K562 (cell line): ENCODE measurements around the gene CASP6. TPM values are rescaled to one million over a fixed set of nuclear protein-coding genes. Genes with fewer than 3 reads are reported as not detected.

Experiments used
- ASH1L ChIP-seq: fragments of 450-650 bp; IDR thresholded peaks from 2 replicates; pipeline ENCODE4 v1.6.1; 2018; ENCODE audit warnings: borderline replicate concordance, mild to moderate bottlenecking, low read depth; ENCODE audit not compliant: partially characterized antibody
- ATF2 ChIP-seq: sonication (generic); formaldehyde crosslinking; IDR thresholded peaks from 2 replicates; pipeline ENCODE4 v1.8.1; 2022; ENCODE audit warnings: missing genetic modification reagents
- CREBBP ChIP-seq: IDR thresholded peaks from one replicate; pipeline ENCODE4 v1.6.1; 2012; ENCODE audit warnings: low read depth, mild to moderate bottlenecking, control low read depth, inconsistent platforms, low read length
- DPF2 ChIP-seq: fragments of 450-650 bp; IDR thresholded peaks from 2 replicates; pipeline ENCODE4 v1.6.1; 2016
- GATAD2B ChIP-seq: fragments of 450-650 bp; IDR thresholded peaks from 2 replicates; pipeline ENCODE4 v1.6.1; 2017; ENCODE audit warnings: mild to moderate bottlenecking, borderline replicate concordance
- KHSRP ChIP-seq: fragments of 450-650 bp; IDR thresholded peaks from 2 replicates; pipeline ENCODE4 v1.6.1; 2017
- LARP7 ChIP-seq: fragments of 450-650 bp; IDR thresholded peaks from 2 replicates; pipeline ENCODE4 v1.6.1; 2016
- PHB2 ChIP-seq: fragments of 450-650 bp; IDR thresholded peaks from 2 replicates; pipeline ENCODE4 v1.6.1; 2017; ENCODE audit warnings: low read depth
- PTRF ChIP-seq: fragments of 450-650 bp; IDR thresholded peaks from 2 replicates; pipeline ENCODE4 v1.6.1; 2016; ENCODE audit warnings: mild to moderate bottlenecking, missing genetic modification characterization, missing compliant biosample characterization
- RBM22 ChIP-seq: fragments of 200-400 bp; formaldehyde crosslinking; IDR thresholded peaks from 2 replicates; pipeline ENCODE4 v1.6.1; 2018; ENCODE audit warnings: low read length, low read depth; ENCODE audit not compliant: poor library complexity, severe bottlenecking
- RERE ChIP-seq: sonication (generic); formaldehyde crosslinking; IDR thresholded peaks from 2 replicates; pipeline ENCODE4 v1.8.0; 2023; ENCODE audit warnings: missing genetic modification reagents, mild to moderate bottlenecking, borderline replicate concordance
- TAF1 ChIP-seq: IDR thresholded peaks from 2 replicates; pipeline ENCODE4 v1.6.1; 2011; ENCODE audit warnings: mild to moderate bottlenecking, low read length, moderate library complexity; ENCODE audit not compliant: insufficient read depth, control insufficient read depth, severe bottlenecking; ENCODE audit errors: extremely low read depth
- TAL1 ChIP-seq: fragments of 450-650 bp; IDR thresholded peaks from 2 replicates; pipeline ENCODE4 v1.6.1; 2016; ENCODE audit warnings: mild to moderate bottlenecking
- ZEB2 ChIP-seq: fragments of 450-650 bp; IDR thresholded peaks from 2 replicates; pipeline ENCODE4 v1.6.1; 2016
- ZNF695 ChIP-seq: fragments of 450-650 bp; formaldehyde crosslinking; IDR thresholded peaks from 2 replicates; pipeline ENCODE4 v1.4.0; 2020; ENCODE audit warnings: mild to moderate bottlenecking, moderate library complexity
- ZSCAN32 ChIP-seq: fragments of 450-650 bp; formaldehyde crosslinking; IDR thresholded peaks from 2 replicates; pipeline ENCODE4 v1.4.0; 2020; ENCODE audit warnings: mild to moderate bottlenecking, moderate library complexity
- polyA plus RNA-seq, 8 experiments: library from polyadenylated mRNA; depleted of rRNA in 4 of 8; stranded (reverse) in 5 of 8; unstranded in 3 of 8; fragments of >200 nt; fragmentation: Nextera tagmentation in 2 of 8; fragmentation: Illumina TruSeq in 1 of 8; extraction: Ambion mirVana in 2 of 8; extraction: Trizol in 1 of 8; gene quantifications; 2 replicates each; pipeline versions ENCODE4 v1.2.1 to v1.2.3, GENCODE V29; 2011 to 2014; ENCODE audit warnings: inconsistent platforms in 1 of 8, missing spikeins in 1 of 8
- total RNA-seq, 7 experiments: library from RNA; depleted of rRNA in 6 of 7; stranded (reverse); fragments of >200 nt in 6 of 7; fragmentation: Illumina TruSeq in 2 of 7; extraction: Trizol in 2 of 7; gene quantifications; 2 replicates each; pipeline versions ENCODE4 v1.2.1 to v1.2.3, GENCODE V29; 2011 to 2021; ENCODE audit warnings: low replicate concordance in 1 of 7
- TF ChIP-seq, protein P1 (sequence below), 2 experiments: fragments of 250-450 bp in 1 of 2; fragments of 450-650 bp in 1 of 2; sonication (Bioruptor Pico) in 1 of 2; IDR thresholded peaks; 2 replicates each; pipeline versions ENCODE4 v1.6.1 to v1.8.0; 2016 to 2021; ENCODE audit warnings: mild to moderate bottlenecking in 2 of 2, moderate library complexity in 2 of 2, missing compliant biosample characterization in 1 of 2, missing genetic modification characterization in 1 of 2
- TF ChIP-seq, protein P2 (sequence below): fragments of 450-650 bp; IDR thresholded peaks from 2 replicates; pipeline ENCODE4 v1.6.1; 2017; ENCODE audit warnings: antibody characterized with exemption

CASP6 gene
- total and polyA plus RNA-seq, 9 of the 15 experiments (the other 6 are each of a cell fraction or from before 2014, with no cell fraction given): 20.8 to 72.7 (median 39.1) TPM

DNA sequence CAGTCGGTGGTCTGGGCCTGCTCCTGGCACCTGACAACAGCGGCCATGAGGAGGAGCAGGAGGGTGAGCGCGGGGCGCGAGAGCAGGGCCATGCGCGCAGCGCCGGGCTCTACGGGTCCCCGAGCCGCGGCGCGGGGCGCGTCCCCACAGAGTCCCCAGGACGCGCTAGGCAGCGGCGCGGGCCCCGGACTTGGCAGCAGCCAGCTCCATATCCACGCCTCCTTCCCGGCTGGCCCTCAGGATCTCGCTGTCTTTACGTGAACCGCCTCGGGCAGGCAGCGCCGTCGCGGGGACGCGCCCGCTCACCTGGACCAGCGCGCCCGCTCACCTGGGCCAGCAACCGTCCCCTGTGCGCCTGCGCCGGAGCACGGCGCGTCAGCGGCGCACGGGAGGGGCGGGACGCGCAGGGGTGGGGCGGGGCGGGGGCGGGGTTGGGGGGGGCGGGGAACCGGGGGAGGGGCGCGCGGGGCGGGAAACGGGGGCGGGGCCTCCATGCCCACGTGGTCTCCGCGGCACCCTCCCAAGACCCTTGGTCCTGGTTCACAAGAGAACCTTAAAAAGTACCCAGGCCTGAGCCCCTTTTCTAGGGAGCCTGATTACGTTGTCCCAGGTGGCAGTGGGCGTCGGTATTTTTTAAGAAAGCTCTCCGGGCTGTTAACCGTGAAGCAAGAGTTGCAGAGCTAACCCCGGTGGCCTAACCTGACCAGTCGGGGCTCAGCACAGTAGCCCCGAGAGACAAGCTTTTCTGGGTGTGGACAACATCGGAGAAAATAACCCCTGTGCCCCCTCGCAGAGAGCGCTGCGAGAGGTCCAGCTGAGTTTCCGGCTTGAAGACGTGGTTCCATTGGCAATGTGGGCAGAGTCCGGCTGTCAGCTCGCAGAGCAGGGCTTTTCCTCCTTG lies 26.7 kb upstream of the CASP6 start, which contains the start of gene PLA2G12A (continued):
- TF ChIP-seq, protein P1, sequence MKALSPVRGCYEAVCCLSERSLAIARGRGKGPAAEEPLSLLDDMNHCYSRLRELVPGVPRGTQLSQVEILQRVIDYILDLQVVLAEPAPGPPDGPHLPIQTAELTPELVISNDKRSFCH (CRISPR knock-in tag; IDR thresholded peaks at IDR 0.05): no peak
- TF ChIP-seq, protein P1 (tag; IDR thresholded peaks at IDR 0.05): no peak
- TF ChIP-seq PHB2: no peak
- no peak for TF ChIP-seq RBM22
- TF ChIP-seq, protein P2, sequence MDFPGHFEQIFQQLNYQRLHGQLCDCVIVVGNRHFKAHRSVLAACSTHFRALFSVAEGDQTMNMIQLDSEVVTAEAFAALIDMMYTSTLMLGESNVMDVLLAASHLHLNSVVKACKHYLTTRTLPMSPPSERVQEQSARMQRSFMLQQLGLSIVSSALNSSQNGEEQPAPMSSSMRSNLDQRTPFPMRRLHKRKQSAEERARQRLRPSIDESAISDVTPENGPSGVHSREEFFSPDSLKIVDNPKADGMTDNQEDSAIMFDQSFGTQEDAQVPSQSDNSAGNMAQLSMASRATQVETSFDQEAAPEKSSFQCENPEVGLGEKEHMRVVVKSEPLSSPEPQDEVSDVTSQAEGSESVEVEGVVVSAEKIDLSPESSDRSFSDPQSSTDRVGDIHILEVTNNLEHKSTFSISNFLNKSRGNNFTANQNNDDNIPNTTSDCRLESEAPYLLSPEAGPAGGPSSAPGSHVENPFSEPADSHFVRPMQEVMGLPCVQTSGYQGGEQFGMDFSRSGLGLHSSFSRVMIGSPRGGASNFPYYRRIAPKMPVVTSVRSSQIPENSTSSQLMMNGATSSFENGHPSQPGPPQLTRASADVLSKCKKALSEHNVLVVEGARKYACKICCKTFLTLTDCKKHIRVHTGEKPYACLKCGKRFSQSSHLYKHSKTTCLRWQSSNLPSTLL: no peak
- no peak for TF ChIP-seq ZNF695 (CRISPR knock-in tag)
- peak; percentile 50; the same call in 1 of the 2 replicates for TF ChIP-seq GATAD2B
- no peak for TF ChIP-seq ATF2
- TF ChIP-seq TAL1: no peak
- no peak for TF ChIP-seq KHSRP
- TF ChIP-seq LARP7: no peak
- TF ChIP-seq ZEB2: peak; percentile 95
- TF ChIP-seq TAF1: peak; percentile 39
- no peak for TF ChIP-seq PTRF (tag)
- no peak for TF ChIP-seq RERE (CRISPR knock-in tag)
- no peak for TF ChIP-seq ASH1L
- no peak for TF ChIP-seq ZSCAN32 (CRISPR knock-in tag)
- TF ChIP-seq DPF2: no peak
- no peak for TF ChIP-seq CREBBP
